Measurements from ENCODE around the gene GAMT.

Gene GAMT

DNA sequence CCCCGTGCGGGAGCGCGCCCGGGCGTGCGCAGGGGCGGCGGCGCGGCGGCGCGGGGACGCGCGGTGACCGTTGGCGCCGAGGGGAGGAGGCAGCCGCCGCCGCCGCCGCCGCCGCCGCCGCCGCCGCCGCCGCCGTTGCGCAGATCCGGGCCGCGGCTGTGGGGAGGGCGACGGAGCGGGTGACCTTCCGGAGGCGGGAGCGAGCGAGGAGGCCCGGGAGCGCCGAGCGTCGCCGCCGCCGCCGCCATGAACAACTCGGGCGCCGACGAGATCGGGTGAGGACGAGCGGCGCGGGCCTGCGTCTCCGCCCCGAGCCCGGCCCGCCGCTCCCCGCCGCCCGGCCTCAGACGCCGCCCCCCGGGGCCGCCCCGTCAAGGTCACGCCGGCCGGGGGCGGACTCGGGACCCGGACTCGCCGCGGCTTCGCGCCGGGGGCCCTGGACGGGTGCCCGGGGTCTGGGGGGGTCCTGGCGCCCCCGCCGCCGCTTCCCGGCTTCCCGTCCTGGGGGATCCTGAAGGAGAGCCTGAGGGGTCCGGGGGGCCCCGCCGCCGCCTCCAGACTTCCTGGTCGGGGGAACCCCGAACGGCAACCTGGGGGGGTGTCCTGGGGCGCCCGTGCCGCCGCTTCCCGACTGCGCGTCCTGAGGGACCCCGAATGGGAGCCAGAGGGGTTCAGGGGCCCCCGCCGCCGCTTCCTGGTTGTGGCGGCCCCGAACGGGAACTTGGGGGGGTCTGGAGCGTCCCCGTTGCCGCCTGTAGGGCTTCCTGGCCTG, 6.4 kb upstream of the GAMT start, which contains the start of gene DAZAP1:
Gene DAZAP1 (plus strand): TSS at position 59 of the 772 bp plus-strand sequence. CDS start 188 bp downstream, at position 247.
- no peaks in the 10 kb centered on the region for H3K36me3 ChIP-seq (ENCODE audit: insufficient read depth, low read length)
- H3K9me3 ChIP-seq (ENCODE audit: control insufficient read depth, insufficient read depth, low read length): no peaks in the 10 kb centered on the region
- peak within 1 kb of the TSS; percentile 76 for H3K9ac ChIP-seq (ENCODE audit: low read depth, low read length)
- H3K4me1 ChIP-seq (ENCODE audit: insufficient read depth, low read length): peaks cover 6% of the 10 kb centered on the region

DNA sequence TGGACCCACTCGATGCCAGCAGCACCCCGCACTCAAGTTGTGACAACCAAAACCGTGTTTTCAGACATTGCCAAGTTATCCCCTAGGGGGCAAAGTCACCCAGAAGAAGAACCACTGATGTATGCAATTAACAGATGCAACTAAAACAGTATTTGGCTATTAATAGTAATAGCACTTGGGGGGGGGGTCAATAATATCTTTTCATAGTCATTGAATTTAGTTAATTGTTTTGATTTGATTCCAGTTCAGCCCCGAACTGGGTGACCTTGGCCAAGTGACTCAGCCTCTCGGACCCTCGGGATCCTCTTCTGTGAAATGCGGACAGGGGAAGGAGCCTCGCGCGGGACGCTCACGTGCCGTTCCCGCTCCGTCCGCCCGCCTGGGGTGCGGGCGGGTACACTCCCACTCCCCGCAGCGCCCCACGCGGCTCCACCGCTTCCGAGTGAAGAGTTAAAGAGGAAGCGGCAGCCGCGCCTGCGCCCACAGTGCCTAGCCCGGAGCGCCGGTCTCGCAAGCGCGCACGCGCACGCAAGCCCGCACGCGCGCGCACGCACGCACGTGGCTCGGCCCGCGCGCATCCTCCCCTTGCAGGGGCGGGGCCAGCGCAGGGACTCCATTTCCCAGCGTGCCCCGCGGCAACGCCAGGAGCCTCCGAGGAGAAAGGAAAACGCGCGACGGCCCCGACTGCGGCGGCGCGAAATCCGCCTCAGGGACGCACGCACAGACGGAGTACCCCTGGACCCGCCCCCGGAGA, 5.6 kb upstream of the GAMT start:
- peaks cover 8% of the 10 kb centered on the region for H3K4me1 ChIP-seq (ENCODE audit: insufficient read depth, low read length)
- H3K9ac ChIP-seq (ENCODE audit: low read depth, low read length): peak overlapping the region; percentile 67
- no peaks in the 10 kb centered on the region for H3K9me3 ChIP-seq (ENCODE audit: control insufficient read depth, insufficient read depth, low read length)
- H3K36me3 ChIP-seq (ENCODE audit: insufficient read depth, low read length): no peaks in the 10 kb centered on the region

DNA sequence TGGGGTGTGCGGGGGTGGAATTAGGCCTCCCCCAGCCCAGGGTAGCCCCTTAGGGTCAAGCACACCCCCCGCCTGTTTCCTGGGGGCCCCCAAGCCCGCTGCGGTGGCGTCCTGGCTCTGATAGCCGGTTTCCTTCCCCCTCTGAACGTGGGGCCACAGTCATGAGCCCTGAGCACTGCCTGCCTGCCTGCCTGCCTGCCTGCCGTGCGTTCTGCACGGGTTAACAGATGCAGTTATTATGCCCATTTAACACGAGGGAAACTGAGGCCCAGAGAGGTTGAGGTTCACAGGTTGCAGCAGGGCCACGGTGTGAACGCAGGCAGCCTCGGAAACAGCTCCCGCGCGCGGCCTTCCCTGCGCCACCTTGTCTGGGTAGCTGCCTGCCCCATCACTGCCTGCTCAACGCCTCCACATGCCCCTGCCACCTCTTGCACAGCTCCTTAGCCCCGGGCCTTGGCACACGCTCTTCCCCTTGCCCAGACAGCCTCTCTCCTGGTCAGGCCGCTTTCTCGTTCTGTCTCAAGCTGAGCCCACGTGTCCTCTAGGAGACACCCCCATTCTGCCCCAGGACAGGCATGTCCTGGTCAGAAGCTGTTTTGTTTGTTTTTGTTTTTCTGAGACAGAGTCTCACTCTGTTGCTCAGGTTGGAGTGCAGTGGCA, 1.2 kb upstream of the GAMT start:
- Histone ChIP-seq H3K4me1 (ENCODE audit: insufficient read depth, low read length) (peaks cover 4% of the 10 kb centered on the region), H3K9me3 (ENCODE audit: control insufficient read depth, insufficient read depth, low read length) (no peaks in the 10 kb centered on the region), H3K36me3 (ENCODE audit: insufficient read depth, low read length) (no peaks in the 10 kb centered on the region), H3K9ac (ENCODE audit: low read depth, low read length) (no peak overlapping the region; the same call in 1 of the 2 replicates)

DNA sequence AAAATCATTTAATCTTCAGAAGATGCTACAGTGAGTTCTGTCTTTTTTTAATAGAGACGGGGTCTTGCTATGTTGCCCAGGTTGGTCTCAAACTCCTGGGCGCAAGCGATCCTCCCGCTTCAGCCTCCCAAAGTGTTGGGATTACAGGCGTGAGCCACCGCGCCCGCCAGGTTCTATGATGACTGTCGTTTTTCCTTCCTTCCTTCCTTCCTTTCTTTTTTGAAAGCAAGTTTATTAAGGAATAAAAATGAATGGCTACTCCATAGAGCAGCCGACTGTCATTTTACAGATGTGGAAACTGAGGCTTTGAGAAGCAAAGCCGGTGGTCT, 511 bp upstream of the GAMT start:
- Histone ChIP-seq H3K9me3 (ENCODE audit: control insufficient read depth, insufficient read depth, low read length) (no peaks in the 10 kb centered on the region), H3K9ac (ENCODE audit: low read depth, low read length) (peak overlapping the region; percentile 32; the same call in 1 of the 2 replicates), H3K36me3 (ENCODE audit: insufficient read depth, low read length) (no peaks in the 10 kb centered on the region), H3K4me1 (ENCODE audit: insufficient read depth, low read length) (peaks cover 4% of the 10 kb centered on the region)

DNA sequence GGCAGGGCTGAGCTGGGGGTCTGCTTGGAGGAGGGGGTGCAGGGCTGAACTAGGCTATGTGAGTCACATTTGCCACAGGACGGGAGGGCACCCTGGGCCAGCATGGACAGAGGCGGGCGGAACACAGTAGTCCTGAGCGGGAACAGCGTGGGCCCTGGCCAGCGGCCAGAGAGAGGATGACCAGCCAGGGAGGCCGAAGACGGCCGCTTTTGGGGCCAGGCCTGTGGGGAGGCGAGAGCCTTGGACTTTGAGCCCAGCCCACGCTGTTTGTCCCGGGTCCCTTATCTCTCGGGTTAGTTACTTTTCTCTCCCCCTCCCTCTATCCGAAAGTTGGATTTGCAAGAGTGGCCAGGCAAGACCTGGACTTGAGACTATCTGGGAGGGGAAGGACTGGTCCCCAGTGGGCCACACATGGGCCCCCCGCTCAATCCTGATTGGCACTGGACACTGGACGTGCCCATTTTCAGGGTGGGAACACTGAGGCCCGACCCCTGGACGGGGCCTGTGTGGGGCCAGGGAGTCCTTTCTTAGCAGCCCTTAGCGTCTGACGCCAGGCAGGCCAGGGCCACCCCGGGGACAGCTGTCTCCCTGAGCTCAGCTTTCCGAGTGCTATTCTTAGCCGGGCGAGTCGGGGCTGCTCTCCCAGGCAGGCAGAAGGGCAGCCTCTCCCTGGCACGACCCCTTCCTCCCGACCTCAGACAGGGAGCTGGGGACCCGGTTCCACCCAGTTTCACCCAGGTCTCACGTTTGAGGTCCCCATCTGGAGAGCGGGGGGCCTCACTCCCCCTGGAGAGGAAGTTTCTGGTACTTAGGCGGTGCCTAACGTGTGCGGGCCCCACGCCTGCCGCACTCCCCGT, 833 bp downstream of the GAMT start:
- peak overlapping the region; percentile 32 for H3K9ac ChIP-seq (ENCODE audit: low read depth, low read length)
- H3K4me1 ChIP-seq (ENCODE audit: insufficient read depth, low read length): peaks cover 4% of the 10 kb centered on the region
- no peaks in the 10 kb centered on the region for H3K36me3 ChIP-seq (ENCODE audit: insufficient read depth, low read length)
- no peaks in the 10 kb centered on the region for H3K9me3 ChIP-seq (ENCODE audit: control insufficient read depth, insufficient read depth, low read length)

DNA sequence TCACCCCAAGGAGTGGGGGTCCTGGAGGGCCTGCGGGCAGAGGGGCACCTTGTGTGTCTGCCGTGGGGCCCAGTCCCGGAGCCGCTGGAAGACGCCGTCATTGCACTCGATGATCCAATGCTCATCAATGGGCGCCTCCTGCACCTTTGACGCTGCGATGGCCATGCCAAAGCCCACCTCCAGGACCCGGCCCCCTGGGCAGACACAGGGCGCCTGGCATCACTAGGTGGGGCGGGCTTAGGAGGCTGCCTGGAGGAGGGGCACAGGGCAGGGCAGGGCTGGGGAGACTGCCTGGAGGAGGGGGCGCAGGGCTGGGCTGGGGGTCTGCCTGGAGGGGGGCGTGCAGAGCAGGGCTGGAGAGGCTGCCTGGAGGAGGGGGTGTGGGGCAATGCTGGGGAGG, 1.6 kb downstream of the GAMT start:
- Histone ChIP-seq H3K9me3 (ENCODE audit: control insufficient read depth, insufficient read depth, low read length) (no peaks in the 10 kb centered on the region), H3K36me3 (ENCODE audit: insufficient read depth, low read length) (no peaks in the 10 kb centered on the region), H3K4me1 (ENCODE audit: insufficient read depth, low read length) (peaks cover 4% of the 10 kb centered on the region), H3K9ac (ENCODE audit: low read depth, low read length) (no peak overlapping the region)

DNA sequence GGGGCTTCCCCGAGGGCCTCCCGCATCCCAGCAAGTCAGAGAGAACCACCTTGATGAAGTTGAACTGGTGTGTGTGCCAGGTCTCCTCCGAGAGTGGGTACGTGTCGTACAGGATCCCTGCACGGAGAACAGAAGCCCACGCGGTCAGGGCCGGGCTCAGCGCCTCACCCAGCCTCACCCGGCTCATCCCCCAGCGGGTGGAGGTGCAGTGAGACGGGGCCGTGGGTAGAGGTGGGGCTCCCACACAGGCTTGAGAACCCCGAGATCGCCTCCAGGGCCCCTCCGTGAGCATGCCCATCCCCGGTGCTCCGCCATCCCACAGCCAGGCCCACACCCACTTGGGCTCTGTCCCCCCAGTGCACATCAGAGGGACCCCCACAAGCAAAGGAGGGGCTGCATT, 2.3 kb downstream of the GAMT start:
- Histone ChIP-seq H3K9ac (ENCODE audit: low read depth, low read length) (no peak overlapping the region), H3K36me3 (ENCODE audit: insufficient read depth, low read length) (no peaks in the 10 kb centered on the region), H3K4me1 (ENCODE audit: insufficient read depth, low read length) (peaks cover 4% of the 10 kb centered on the region), H3K9me3 (ENCODE audit: control insufficient read depth, insufficient read depth, low read length) (no peaks in the 10 kb centered on the region)

DNA sequence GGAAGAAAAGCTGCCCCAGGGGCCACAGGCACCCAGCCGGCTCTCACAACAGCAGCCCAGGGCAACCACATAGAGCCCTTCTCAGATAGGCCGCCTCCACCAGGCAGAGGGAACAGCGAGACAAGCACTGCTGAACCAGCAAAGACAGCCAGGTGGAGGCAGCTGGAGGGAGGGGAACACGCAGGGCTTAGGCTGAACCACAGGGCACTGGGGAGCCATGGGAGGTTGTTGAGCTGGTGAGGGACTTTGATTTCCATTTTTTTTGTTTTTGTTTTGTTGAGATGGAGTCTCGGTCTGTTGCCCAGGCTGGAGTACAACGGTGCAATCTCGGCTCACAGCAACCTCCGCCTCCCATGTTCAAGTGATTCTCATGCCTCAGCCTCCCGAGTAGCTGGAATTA, 3.5 kb downstream of the GAMT start:
- Histone ChIP-seq H3K36me3 (ENCODE audit: insufficient read depth, low read length) (no peaks in the 10 kb centered on the region), H3K4me1 (ENCODE audit: insufficient read depth, low read length) (peaks cover 4% of the 10 kb centered on the region), H3K9me3 (ENCODE audit: control insufficient read depth, insufficient read depth, low read length) (no peaks in the 10 kb centered on the region), H3K9ac (ENCODE audit: low read depth, low read length) (no peak overlapping the region)

DNA sequence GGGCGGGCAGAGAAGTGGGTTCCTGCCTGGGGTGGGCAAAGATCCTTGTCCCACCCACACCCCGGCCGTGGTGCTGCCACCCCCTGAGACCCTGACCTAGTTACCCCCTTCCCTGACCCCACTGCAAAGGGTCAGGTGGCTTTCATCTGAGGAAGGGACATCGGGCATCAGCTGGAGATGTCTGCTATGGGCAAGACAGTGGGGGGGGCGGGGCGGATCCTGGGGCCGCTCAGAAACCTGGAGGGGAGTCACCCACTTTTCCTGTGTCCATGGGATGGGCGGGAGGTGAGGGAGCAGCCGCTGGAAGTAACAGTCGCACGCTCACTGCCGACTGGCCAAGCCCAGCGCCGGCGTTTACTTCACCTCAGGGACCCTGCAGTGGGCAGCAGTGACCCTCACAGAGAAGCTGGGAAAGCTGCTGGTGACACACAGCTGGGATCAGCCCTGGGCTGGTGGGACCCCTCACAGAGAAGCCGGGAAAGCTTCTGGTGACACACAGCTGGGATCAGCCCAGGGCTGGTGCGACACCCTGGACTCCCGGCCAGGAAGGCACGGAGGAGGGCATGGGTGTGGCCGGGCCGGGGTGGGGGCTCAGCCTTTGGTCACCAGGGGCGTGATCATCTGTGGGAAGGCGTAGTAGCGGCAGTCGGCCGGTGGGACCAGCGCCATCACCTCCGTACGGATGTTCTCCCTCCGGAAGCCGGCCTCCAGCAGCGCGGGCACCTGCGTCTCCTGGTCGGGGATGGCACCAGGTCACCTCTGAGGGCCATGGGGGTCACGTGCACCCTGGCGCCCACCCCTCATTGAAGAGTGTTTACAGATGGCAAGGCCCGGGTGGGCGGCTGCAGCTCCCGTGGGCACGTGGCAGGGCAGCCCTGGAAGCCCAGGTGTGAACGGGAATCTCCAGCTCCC, 4.3 kb downstream of the GAMT start:
- Histone ChIP-seq H3K4me1 (ENCODE audit: insufficient read depth, low read length) (no peaks in the 10 kb centered on the region; the same call in 1 of the 2 replicates), H3K36me3 (ENCODE audit: insufficient read depth, low read length) (peaks cover 7% of the 10 kb centered on the region; the same call in 1 of the 2 replicates), H3K9ac (ENCODE audit: low read depth, low read length) (peak overlapping the region; percentile 28; the same call in 1 of the 2 replicates), H3K9me3 (ENCODE audit: control insufficient read depth, insufficient read depth, low read length) (no peaks in the 10 kb centered on the region)

DNA sequence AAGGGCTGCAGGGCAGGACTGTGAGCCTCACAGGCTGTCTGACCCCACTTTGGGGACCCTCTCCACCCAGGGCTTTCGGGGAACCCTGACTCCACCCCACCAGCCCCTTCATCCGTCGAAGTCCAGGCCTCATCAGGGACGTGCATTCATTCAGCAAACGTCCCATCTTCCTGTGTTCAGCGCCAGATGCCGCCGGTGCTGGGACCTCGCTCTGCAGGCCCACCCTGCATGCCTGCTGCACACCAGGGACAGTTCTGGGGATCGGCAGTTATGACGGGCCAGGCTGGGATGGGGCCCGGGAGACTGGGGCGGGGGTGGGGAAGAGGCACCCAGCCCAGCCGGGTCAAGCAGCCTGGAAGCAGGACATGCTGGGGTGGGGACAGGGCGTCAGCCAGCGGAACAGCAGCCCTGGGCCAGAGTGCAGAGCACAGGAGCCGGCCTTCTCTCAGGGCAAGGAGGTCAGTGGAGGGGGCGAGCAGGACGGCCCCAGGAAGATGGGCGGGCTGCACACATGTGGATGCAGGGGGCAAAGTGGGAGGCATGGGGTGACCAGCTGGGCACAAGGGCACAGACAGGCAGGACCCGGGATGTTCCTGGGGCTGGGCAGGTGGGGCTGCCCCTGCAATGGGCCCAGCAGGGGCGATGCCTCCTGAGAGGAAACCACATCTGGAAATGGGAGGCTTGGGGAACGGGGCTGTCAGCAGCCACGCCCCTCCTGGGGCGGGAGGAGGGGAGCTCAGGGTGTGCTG, 5.1 kb downstream of the GAMT start:
- no peaks in the 10 kb centered on the region for H3K9me3 ChIP-seq (ENCODE audit: control insufficient read depth, insufficient read depth, low read length)
- H3K36me3 ChIP-seq (ENCODE audit: insufficient read depth, low read length): peaks cover 7% of the 10 kb centered on the region; the same call in 1 of the 2 replicates
- H3K4me1 ChIP-seq (ENCODE audit: insufficient read depth, low read length): no peaks in the 10 kb centered on the region; the same call in 1 of the 2 replicates
- peak overlapping the region; percentile 28 for H3K9ac ChIP-seq (ENCODE audit: low read depth, low read length)

DNA sequence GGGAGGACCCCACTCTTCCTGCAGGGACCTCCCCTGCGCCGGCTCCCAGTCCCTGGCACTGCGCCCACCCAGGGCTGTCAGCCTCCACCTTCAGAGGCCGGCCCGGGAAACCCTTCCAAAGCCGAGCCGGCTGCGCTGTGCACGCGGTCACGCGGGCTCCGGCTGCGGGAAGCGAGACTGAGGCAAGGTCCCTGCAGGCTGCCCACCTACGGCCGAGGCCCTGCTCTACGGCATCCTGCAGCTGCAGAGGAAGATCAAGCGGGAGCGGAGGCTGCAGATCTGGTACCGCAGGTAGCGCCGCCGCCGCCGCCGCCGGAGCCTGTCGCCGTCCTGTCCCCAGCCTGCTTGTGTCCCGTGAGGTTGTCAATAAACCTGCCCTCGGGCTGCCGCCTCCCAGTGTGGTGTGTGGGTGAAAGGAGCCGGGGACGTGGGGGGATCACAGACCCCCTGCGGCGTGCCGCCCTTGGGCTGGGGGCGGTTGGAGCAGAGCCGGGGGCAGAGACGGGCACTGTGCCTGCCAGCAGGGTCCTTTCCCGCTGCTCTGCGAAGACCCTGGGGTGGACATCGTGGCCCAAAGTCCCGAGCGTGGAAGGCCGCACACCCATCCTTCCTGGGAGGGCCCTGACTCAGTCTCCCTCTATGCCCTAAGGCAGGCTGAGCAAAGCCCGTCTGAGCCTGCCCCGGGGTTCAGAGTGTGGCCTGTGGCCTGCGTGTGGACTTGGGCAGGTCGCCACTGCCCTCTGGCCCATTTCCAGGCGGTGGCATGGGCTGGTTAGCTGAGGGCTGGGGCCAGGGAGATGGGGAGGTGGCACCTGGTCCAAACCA, 5.9 kb downstream of the GAMT start:
- H3K9me3 ChIP-seq (ENCODE audit: control insufficient read depth, insufficient read depth, low read length): no peaks in the 10 kb centered on the region
- H3K4me1 ChIP-seq (ENCODE audit: insufficient read depth, low read length): no peaks in the 10 kb centered on the region; the same call in 1 of the 2 replicates
- H3K9ac ChIP-seq (ENCODE audit: low read depth, low read length): no peak overlapping the region; the same call in 1 of the 2 replicates
- H3K36me3 ChIP-seq (ENCODE audit: insufficient read depth, low read length): peaks cover 7% of the 10 kb centered on the region; the same call in 1 of the 2 replicates

Data from ES-I3 (cell line).